ENCODE results near the gene PNPLA3. TPM values are rescaled to one million over a fixed set of nuclear protein-coding genes. Genes with fewer than 3 reads are reported as not detected.
"Not testable (repeated sequence)": the region's sequence is repeated elsewhere in the genome, so short reads cannot be mapped to it uniquely, and the experiment has no call there.

PNPLA3 gene
- total and polyA plus RNA-seq, 7 donors, result 1.3 TPM; not detected in 6

GRCh38 chr22:43900206-43900605 is 23.4 kb upstream of the PNPLA3 start:
- Histone ChIP-seq H3K27me3 (peaks cover 0 to 6% (median 0%) of the 10 kb centered on the region in 3 donors), H3K9me3 (no peaks in the 10 kb centered on the region), H3K4me3 (no peak overlapping the region), H3K4me1 (no peaks in the 10 kb centered on the region), H3K27ac (no peak overlapping the region), H3K36me3 (no peaks in the 10 kb centered on the region)
- intact Hi-C loops (cut with DNase I), result no loop called here
- DNase-seq, result no peak
- 59 to 60% methylated on average over 7 of the region's 7 CpGs for WGBS, 2 donors
- no peak for TF ChIP-seq POLR2A (IDR thresholded peaks at IDR 0.05)
- TF ChIP-seq EP300 (IDR thresholded peaks at IDR 0.05), result no peak
- no peak for TF ChIP-seq POLR2AphosphoS5 (IDR thresholded peaks at IDR 0.05)
- TF ChIP-seq, protein P1, sequence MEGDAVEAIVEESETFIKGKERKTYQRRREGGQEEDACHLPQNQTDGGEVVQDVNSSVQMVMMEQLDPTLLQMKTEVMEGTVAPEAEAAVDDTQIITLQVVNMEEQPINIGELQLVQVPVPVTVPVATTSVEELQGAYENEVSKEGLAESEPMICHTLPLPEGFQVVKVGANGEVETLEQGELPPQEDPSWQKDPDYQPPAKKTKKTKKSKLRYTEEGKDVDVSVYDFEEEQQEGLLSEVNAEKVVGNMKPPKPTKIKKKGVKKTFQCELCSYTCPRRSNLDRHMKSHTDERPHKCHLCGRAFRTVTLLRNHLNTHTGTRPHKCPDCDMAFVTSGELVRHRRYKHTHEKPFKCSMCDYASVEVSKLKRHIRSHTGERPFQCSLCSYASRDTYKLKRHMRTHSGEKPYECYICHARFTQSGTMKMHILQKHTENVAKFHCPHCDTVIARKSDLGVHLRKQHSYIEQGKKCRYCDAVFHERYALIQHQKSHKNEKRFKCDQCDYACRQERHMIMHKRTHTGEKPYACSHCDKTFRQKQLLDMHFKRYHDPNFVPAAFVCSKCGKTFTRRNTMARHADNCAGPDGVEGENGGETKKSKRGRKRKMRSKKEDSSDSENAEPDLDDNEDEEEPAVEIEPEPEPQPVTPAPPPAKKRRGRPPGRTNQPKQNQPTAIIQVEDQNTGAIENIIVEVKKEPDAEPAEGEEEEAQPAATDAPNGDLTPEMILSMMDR (IDR thresholded peaks at IDR 0.05), result no peak

GRCh38 chr22:43901976-43902643 is 21.5 kb upstream of the PNPLA3 start:
- Histone ChIP-seq H3K9me3 (no peaks in the 10 kb centered on the region), H3K4me1 (no peaks in the 10 kb centered on the region), H3K27me3 (peaks cover 0 to 11% (median 0%) of the 10 kb centered on the region in 3 donors), H3K27ac (no peak overlapping the region), H3K4me3 (no peak overlapping the region), H3K36me3 (no peaks in the 10 kb centered on the region)
- DNase-seq, result no peak
- 46 to 57% methylated on average over 5 of the region's 5 CpGs for WGBS, 2 donors
- intact Hi-C loops (cut with DNase I), result no loop called here
- TF ChIP-seq, protein P1 (IDR thresholded peaks at IDR 0.05), result no peak
- TF ChIP-seq POLR2A (IDR thresholded peaks at IDR 0.05), result no peak
- TF ChIP-seq EP300 (IDR thresholded peaks at IDR 0.05), result no peak

DNA sequence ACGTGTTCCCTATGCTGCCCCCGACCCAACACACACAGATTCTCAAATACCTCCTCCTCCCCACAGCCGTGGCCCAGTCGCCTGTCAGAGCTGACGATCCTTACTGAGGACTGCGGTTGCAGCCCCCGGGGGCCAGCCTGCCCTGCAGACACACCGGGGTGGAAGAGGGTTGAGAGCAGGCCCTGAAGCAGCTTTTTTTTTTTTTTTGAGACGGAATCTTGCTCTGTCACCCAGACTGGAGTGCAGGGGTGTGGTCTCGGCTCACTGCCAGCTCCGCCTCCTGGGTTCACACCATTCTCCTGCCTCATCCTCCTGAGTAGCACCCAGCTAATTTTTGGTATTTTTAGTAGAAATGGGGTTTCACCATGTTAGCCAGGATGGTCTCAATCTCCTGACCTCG is 20.6 kb upstream of the PNPLA3 start:
- H3K4me1 ChIP-seq; H3K27ac ChIP-seq; DNase-seq; intact Hi-C loops (cut with DNase I); H3K9me3 ChIP-seq; H3K36me3 ChIP-seq; H3K4me3 ChIP-seq: not testable (repeated sequence)
- peaks cover 0 to 11% (median 0%) of the 10 kb centered on the region in 3 donors for H3K27me3 ChIP-seq
- 67 to 74% methylated on average over 12 of the region's 12 CpGs for WGBS, 2 donors

- WGBS, 2 donors, result 35% methylated on average over 12 of the region's 12 CpGs
- DNase-seq; H3K9me3 ChIP-seq; H3K4me3 ChIP-seq; intact Hi-C loops (cut with DNase I); H3K27ac ChIP-seq; H3K36me3 ChIP-seq; H3K4me1 ChIP-seq: not testable (repeated sequence)
- peaks cover 0 to 11% (median 0%) of the 10 kb centered on the region in 3 donors for H3K27me3 ChIP-seq
Observed at GRCh38 chr22:43904412-43904811, 19.2 kb upstream of the PNPLA3 start.

- WGBS, 2 donors, result 49 to 54% methylated on average over 7 of the region's 7 CpGs
- Histone ChIP-seq H3K36me3 (no peaks in the 10 kb centered on the region), H3K4me3 (no peak overlapping the region), H3K4me1 (no peaks in the 10 kb centered on the region), H3K9me3 (no peaks in the 10 kb centered on the region), H3K27me3 (peaks cover 0 to 11% (median 0%) of the 10 kb centered on the region in 3 donors), H3K27ac (no peak overlapping the region)
- TF ChIP-seq POLR2AphosphoS5 (IDR thresholded peaks at IDR 0.05) (no peak), POLR2A (IDR thresholded peaks at IDR 0.05) (no peak), EP300 (IDR thresholded peaks at IDR 0.05) (no peak)
- TF ChIP-seq, protein P1 (IDR thresholded peaks at IDR 0.05), result no peak
- intact Hi-C loops (cut with DNase I), result no loop called here
- DNase-seq, result no peak
Observed at GRCh38 chr22:43905681-43906080, 17.9 kb upstream of the PNPLA3 start.

- peaks cover 0 to 11% (median 0%) of the 10 kb centered on the region in 3 donors for H3K27me3 ChIP-seq
- TF ChIP-seq, protein P1 (IDR thresholded peaks at IDR 0.05), result no peak
- TF ChIP-seq EP300 (IDR thresholded peaks at IDR 0.05), result no peak
- no peak for TF ChIP-seq POLR2AphosphoS5 (IDR thresholded peaks at IDR 0.05)
- no peak for TF ChIP-seq POLR2A (IDR thresholded peaks at IDR 0.05)
- 84 to 89% methylated on average over 1 of the region's 1 CpG for WGBS, 2 donors
Observed at GRCh38 chr22:43909708-43910107, 13.9 kb upstream of the PNPLA3 start.

More at GRCh38 chr22:43909708-43910107, 13.9 kb upstream of the PNPLA3 start:
- Histone ChIP-seq H3K4me1 (no peaks in the 10 kb centered on the region), H3K9me3 (no peaks in the 10 kb centered on the region), H3K36me3 (no peaks in the 10 kb centered on the region), H3K4me3 (no peak overlapping the region), H3K27ac (no peak overlapping the region)
- intact Hi-C loops (cut with DNase I), result no loop called here
- no peak for DNase-seq
